HUES48 (cell line): ENCODE data around the gene PAPSS2.

Source experiments
- H3K27ac ChIP-seq: one replicate; pipeline ENCODE4 v1.7.0; 2013; ENCODE audit warnings: low read depth, low read length, inconsistent platforms
- H3K27me3 ChIP-seq: 2 replicates; pipeline ENCODE4 v1.6.1; 2013; ENCODE audit warnings: mild to moderate bottlenecking, low read length; ENCODE audit not compliant: control insufficient read depth, insufficient read depth
- H3K36me3 ChIP-seq: 2 replicates; pipeline ENCODE4 v1.6.1; 2013; ENCODE audit warnings: low read length; ENCODE audit not compliant: control insufficient read depth, insufficient read depth
- H3K4me1 ChIP-seq: 2 replicates; pipeline ENCODE4 v1.6.1; 2013; ENCODE audit warnings: mild to moderate bottlenecking, low read length; ENCODE audit not compliant: control insufficient read depth, insufficient read depth
- H3K4me3 ChIP-seq: 2 replicates; pipeline ENCODE4 v1.5.1; 2013; ENCODE audit warnings: mild to moderate bottlenecking, low read depth, low read length
- H3K9ac ChIP-seq: 2 replicates; pipeline ENCODE4 v1.6.1; 2013; ENCODE audit warnings: mild to moderate bottlenecking, low read depth, low read length, moderate library complexity
- H3K9me3 ChIP-seq: 2 replicates; pipeline ENCODE4 v1.6.1; 2013; ENCODE audit warnings: low read length; ENCODE audit not compliant: control insufficient read depth, insufficient read depth

PAPSS2 gene

DNA sequence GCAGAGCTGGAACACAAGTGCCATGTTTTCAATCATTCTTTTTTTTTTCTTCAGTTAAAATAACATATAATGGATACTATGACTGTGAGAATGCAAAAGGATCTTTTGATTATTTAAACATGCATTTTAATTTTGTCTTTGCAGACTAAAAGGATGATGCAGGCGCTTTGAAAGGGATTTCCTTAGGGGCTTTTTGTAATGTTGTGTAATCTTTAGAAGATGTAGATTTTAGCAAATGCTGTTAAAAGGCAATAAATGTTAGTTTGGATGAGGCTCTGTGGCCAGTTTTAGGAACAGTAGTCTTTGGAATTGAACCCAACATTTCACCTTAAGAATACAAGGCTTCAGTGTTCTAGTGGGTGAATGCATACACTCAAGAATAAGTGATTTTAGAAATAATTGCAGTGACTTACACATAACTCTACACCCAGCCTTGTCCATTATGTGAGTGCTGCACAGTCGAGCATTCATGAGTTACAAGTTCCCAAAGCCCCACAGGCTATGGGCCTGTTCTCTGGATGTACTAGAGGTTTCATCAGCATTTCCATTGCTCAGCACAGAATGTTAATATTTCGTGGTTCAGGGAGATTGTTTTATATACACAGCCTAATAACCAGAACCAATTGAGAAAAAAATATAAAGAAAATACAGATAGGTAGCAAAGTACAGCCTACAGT, 11.6 kb downstream of the PAPSS2 start:
- Histone ChIP-seq H3K27ac (no peak overlapping the region), H3K4me3 (no peak overlapping the region), H3K27me3 (no peaks in the 10 kb centered on the region)

DNA sequence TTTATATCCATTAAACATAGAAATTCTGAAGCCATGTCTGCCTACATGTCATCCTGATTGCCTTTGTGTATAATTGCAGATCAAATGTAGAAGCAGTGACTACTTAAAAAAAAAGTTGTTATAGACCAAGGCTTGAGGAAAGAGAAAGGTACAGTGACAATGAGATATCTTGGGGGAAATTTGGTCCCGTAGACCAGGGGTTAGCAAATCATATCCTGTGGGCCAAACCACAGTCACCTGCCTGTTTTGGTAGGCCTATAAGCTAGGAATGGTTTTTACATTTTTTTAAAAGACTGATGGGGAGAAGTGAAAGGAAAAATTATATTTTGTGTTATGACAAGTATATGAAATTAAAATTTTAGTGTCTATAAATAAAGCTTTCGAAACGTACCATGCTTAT, 12.9 kb downstream of the PAPSS2 start:
- Histone ChIP-seq H3K9me3 (no peaks in the 10 kb centered on the region), H3K27ac (no peak overlapping the region), H3K27me3 (no peaks in the 10 kb centered on the region), H3K4me3 (no peak overlapping the region), H3K36me3 (no peaks in the 10 kb centered on the region), H3K9ac (no peak overlapping the region), H3K4me1 (peaks cover 18% of the 10 kb centered on the region)

More for the DNA sequence above, 11.6 kb downstream of the PAPSS2 start:
- Histone ChIP-seq H3K9ac (no peak overlapping the region), H3K4me1 (peaks cover 18% of the 10 kb centered on the region), H3K36me3 (0 out of 2 replicates have a peak, but pooled peaks cover 4% of the 10 kb centered on the region), H3K9me3 (no peaks in the 10 kb centered on the region)

DNA sequence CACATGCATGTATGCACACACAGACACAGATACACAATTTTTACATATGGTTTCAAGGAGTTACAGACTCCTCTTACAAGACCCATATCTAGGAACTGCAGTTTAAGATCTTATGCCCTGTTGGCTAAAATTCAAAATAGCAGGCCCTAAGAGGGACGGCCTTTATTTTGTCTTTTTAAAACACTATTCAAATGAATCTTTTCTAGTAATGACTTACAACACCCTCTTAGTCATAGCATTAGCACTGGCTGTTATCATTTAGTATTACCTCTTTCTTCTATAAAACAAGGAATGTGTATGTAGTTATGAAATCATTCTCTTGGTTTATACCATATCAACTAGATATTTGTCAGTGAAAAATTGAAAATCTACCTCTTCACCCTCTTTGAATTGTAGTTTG, 15.3 kb downstream of the PAPSS2 start:
- Histone ChIP-seq H3K9ac (no peak overlapping the region), H3K9me3 (no peaks in the 10 kb centered on the region), H3K36me3 (no peaks in the 10 kb centered on the region), H3K27ac (no peak overlapping the region), H3K4me3 (no peak overlapping the region), H3K27me3 (no peaks in the 10 kb centered on the region), H3K4me1 (peaks cover 18% of the 10 kb centered on the region)

DNA sequence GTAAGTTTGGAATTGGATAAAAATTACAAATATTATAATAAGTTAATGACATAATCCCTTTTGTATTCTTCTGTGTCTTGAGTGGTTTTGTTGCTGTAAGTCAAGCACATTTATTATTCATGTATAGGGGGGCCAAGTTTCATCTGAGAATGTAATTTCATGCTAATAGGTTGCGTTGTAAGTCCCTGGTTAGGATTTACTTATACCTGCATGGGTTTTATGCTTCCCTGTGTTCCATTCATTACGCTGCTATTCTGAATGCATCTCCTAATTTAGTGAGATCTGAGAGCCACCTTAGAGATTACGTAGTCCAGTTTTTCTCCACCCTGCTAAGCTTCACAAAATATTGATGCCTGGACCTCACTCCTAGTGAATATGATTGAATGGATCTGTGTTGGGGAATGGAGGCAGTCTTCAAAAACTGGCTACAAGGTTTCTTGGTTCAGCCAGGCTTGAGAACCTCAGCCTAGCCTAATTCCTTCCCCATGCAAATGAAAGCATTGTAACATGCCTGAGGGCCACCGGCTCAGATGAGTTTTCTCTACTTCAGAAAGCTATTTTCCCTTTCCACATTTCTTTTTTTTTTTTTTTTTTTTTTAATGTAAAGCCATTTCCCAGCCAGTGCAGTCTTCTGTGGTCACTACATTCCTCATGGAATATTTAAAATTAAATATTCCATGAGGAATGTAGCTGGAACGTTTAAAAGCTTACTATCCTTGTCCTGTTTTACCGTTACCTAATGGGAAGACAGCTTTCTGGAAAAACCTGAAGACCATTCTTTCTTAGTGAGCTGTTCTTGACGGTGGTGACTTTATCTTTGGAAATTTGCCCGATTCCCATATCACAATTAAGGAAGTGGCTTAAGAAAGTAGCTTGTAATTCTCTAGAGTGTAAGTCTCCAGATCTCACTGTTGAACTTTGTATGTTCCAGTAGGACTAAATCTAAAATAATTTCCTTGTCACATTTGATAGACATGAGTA, 16.0 kb downstream of the PAPSS2 start:
- no peak overlapping the region for H3K4me3 ChIP-seq

DNA sequence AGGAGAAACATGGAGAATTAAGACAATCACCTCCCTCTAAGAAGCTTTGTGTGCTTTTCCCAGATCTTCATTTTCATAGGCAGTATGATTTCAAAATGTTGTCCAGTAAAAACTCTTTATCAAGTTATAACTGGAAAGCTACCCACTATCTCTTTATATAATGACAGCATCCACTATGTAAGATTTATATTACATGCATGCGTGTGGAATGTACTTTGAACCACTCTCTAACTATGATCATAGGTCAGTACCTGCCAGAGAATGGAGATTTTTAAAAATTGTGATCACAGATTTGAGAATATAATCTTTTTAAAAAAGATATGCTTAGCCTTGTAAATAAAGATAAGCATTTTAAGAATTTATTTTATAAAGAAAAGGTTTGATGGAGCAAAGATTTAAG, 17.9 kb downstream of the PAPSS2 start:
- Histone ChIP-seq H3K4me1 (peaks cover 18% of the 10 kb centered on the region), H3K9ac (no peak overlapping the region), H3K27ac (no peak overlapping the region), H3K9me3 (no peaks in the 10 kb centered on the region), H3K27me3 (no peaks in the 10 kb centered on the region), H3K36me3 (no peaks in the 10 kb centered on the region), H3K4me3 (no peak overlapping the region)

More for the DNA sequence above, 16.0 kb downstream of the PAPSS2 start:
- no peaks in the 10 kb centered on the region for H3K9me3 ChIP-seq
- no peaks in the 10 kb centered on the region for H3K36me3 ChIP-seq
- H3K27me3 ChIP-seq = no peaks in the 10 kb centered on the region
- no peak overlapping the region for H3K9ac ChIP-seq
- H3K4me1 ChIP-seq = peaks cover 18% of the 10 kb centered on the region
- peak overlapping the region; percentile 48 for H3K27ac ChIP-seq

DNA sequence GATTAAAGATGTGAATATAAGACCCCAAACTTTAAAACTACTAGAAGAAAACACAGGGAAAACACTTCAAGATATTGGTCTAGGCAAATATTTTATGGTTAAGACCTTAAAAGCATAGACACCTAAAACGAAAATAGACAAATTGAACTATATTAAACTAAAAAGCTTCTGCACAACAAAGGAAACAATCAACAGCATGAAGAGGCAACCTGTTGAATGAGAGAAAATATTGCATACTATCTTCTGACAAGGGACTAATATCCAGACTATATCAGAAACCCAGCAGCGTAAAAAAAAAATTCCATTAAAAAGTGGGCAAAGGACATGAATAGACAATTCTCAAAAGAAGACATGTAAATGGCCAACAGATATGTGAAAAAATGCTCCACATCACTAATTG, 18.6 kb downstream of the PAPSS2 start:
- no peak overlapping the region for H3K9ac ChIP-seq
- no peaks in the 10 kb centered on the region for H3K9me3 ChIP-seq
- H3K36me3 ChIP-seq = no peaks in the 10 kb centered on the region
- no peak overlapping the region for H3K27ac ChIP-seq
- H3K4me3 ChIP-seq = no peak overlapping the region
- peaks cover 18% of the 10 kb centered on the region for H3K4me1 ChIP-seq
- no peaks in the 10 kb centered on the region for H3K27me3 ChIP-seq

DNA sequence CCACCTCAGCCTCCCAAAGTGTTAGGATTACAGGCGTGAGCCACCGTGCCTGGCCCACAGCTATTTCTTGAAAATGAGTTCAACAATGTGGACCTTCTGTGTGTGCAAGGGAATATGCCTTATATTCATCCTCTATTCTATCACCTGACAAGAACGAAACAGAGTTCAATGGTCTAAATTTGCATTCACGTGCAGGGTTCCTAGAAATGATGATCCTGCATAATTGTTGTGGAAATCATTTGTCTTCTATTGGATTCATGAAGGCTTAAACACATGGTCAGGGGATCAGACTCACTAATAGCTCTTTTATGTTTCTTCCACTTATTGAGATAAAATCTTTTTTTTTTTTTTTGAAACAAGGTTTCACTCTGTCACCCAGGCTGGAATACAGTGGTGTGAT, 23.7 kb downstream of the PAPSS2 start:
- Histone ChIP-seq H3K4me1 (peaks cover 5% of the 10 kb centered on the region; the same call in 1 of the 2 replicates), H3K9ac (no peak overlapping the region), H3K4me3 (no peak overlapping the region), H3K36me3 (no peaks in the 10 kb centered on the region), H3K27ac (no peak overlapping the region), H3K27me3 (no peaks in the 10 kb centered on the region), H3K9me3 (no peaks in the 10 kb centered on the region)

DNA sequence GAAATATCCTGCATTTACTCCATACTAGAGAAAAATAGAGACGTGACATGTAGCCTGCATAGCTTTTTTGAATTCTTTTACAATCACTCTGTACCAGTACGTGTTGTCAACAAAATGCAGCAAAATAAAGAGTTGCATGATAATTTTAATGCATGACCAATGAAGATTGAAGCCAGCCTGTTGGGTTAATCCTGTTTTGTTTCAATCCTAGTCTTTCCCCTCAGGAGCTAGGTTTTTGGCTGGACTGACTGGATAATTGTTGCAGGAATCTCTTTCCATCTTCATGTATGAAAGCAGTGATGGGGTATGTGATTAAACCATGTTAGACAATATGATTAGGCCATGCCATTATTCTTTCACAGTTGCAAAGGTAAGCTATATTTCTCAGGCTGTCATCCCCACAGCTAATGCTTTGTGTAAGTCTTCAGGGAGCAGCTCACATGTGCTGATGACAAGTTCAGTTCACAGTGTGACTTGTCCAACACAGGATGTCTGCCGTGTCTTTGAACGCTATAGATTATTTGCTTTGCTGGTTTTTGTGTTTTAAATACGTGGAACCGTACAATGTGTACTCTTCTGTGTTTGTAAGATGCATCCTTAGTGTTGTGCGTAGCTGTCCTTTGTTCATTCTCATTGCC, 24.4 kb downstream of the PAPSS2 start:
- no peaks in the 10 kb centered on the region for H3K9me3 ChIP-seq
- H3K27me3 ChIP-seq = no peaks in the 10 kb centered on the region

DNA sequence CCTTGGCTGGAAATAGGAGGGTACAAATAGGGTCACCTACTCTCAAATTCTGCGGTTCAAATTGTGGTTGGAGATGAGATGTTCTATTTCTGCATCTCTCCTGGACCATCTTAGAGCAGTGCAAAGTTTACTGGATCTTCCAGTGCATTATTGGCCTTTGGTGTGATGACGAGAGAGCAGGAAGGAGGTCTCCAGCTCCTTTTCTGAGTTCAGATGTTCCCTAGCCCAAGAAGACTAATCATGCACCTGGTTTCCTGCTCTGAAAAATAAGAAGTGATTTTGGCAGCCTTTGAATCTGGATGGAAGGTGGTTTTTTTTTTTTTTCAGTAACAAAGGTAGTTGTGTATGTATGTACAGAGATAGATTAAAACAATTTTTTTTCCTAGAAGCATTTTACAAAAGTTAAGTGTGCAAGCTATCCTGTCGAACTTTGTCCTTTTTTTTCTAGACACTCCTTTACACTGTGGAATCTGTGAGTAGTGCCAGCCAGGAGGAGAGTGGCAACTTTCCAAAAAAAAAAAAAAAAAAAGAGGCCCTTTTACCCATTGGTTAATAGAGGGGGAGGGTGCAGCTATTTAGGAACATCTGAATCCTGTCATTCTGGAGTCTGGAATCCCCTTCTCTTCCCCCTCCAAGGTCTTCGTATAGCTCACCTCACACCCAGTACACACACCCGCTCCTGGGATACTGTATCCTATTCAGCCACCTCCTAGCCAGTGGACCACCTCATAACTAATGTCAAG, 26.3 kb downstream of the PAPSS2 start:
- no peaks in the 10 kb centered on the region for H3K9me3 ChIP-seq
- no peak overlapping the region for H3K9ac ChIP-seq
- peaks cover 5% of the 10 kb centered on the region; the same call in 1 of the 2 replicates for H3K4me1 ChIP-seq
- H3K36me3 ChIP-seq = no peaks in the 10 kb centered on the region
- no peak overlapping the region for H3K27ac ChIP-seq
- H3K27me3 ChIP-seq = no peaks in the 10 kb centered on the region
- no peak overlapping the region for H3K4me3 ChIP-seq

More for the DNA sequence above, 24.4 kb downstream of the PAPSS2 start:
- Histone ChIP-seq H3K9ac (no peak overlapping the region), H3K4me3 (no peak overlapping the region), H3K27ac (no peak overlapping the region), H3K36me3 (no peaks in the 10 kb centered on the region), H3K4me1 (peaks cover 5% of the 10 kb centered on the region; the same call in 1 of the 2 replicates)

DNA sequence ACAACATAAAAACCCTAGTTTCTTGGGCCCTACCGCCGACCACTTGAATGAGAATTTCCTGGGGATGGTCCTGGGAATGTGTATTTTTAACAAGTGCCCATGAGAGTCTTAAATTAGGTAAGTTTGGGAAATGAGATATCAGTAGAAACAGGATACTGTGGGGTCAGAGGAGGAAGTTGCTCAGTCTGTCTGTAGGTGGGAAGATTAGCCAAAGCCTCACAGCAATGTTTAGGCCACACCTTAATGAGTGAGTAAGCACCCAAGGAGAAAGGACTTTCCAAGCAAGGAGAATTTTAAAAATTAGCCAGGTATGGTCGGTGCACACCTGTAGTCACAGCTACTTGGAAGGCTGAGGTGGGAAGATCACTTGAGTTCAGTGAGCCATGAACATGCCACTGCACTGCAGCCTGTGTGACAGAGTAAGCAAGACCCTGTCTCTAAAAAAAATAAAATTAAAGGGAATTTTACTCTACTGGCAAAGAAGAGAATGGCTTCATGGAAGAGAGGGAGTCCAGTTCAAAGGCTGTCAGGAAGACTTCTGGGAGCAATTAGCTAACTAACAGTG, 31.9 kb downstream of the PAPSS2 start:
- Histone ChIP-seq H3K9me3 (no peaks in the 10 kb centered on the region), H3K9ac (no peak overlapping the region), H3K27me3 (no peaks in the 10 kb centered on the region), H3K4me1 (no peaks in the 10 kb centered on the region), H3K27ac (no peak overlapping the region), H3K36me3 (no peaks in the 10 kb centered on the region), H3K4me3 (no peak overlapping the region)
